ENCODE results near the gene LRFN5. TPM values are rescaled to one million over a fixed set of nuclear protein-coding genes. Genes with fewer than 3 reads are reported as not detected.
"Not testable (repeated sequence)": the region's sequence is repeated elsewhere in the genome, so short reads cannot be mapped to it uniquely, and the experiment has no call there.

The LRFN5 gene
- total RNA-seq, 2 donors from 2014 or later, result not detected

- Mint-ChIP-seq H3K9me3 (peaks cover 3% of the 10 kb centered on the region), H3K27me3 (no peaks in the 10 kb centered on the region), H3K27ac (no peak overlapping the region), H3K4me3 (no peak overlapping the region), H3K36me3 (ENCODE audit: low read depth) (no peaks in the 10 kb centered on the region), H3K4me1 (no peaks in the 10 kb centered on the region)
- no peak for ATAC-seq (replicated peaks)
These were observed 56.8 kb downstream of the LRFN5 start for GRCh38 chr14:41663473-41663850.

GRCh38 chr14:41666301-41666700 lies 59.6 kb downstream of the LRFN5 start:
- Mint-ChIP-seq H3K27ac (no peak overlapping the region), H3K4me3 (no peak overlapping the region), H3K27me3 (no peaks in the 10 kb centered on the region), H3K9me3 (no peaks in the 10 kb centered on the region), H3K4me1 (no peaks in the 10 kb centered on the region), H3K36me3 (ENCODE audit: low read depth) (no peaks in the 10 kb centered on the region)
- ATAC-seq (replicated peaks), result no peak

DNA sequence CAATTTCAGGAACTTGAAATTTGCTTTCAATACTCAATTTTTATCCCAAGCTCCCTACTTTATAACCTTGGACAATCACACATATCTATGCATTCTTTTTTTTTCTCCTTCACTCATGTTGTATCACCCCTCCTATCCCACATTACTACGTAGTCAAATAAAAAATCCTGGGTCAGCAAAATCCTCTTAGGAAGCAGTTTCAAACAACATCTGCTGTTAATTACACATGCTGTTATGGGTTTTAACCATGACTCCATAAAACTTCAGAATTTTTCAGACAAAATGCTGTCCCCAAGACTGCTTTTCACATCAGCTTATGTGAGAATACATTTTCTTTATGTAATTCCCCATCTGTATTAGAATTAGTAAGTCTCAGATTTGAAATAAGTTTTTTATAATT lies 61.7 kb downstream of the LRFN5 start:
- Mint-ChIP-seq H3K36me3 (ENCODE audit: low read depth) (no peaks in the 10 kb centered on the region), H3K4me3 (no peak overlapping the region), H3K27me3 (no peaks in the 10 kb centered on the region), H3K4me1 (no peaks in the 10 kb centered on the region), H3K27ac (no peak overlapping the region), H3K9me3 (no peaks in the 10 kb centered on the region)
- no peak for ATAC-seq (replicated peaks)

- not testable (repeated sequence) for H3K9me3 Mint-ChIP-seq; H3K4me3 Mint-ChIP-seq; H3K4me1 Mint-ChIP-seq; H3K36me3 Mint-ChIP-seq (ENCODE audit: low read depth); H3K27ac Mint-ChIP-seq; ATAC-seq (replicated peaks); H3K27me3 Mint-ChIP-seq
These were observed 66.9 kb downstream of the LRFN5 start for GRCh38 chr14:41673601-41674000.

- H3K4me3 Mint-ChIP-seq; H3K4me1 Mint-ChIP-seq; H3K27ac Mint-ChIP-seq; ATAC-seq (replicated peaks); H3K36me3 Mint-ChIP-seq (ENCODE audit: low read depth); H3K9me3 Mint-ChIP-seq; H3K27me3 Mint-ChIP-seq: not testable (repeated sequence)
These were observed 67.9 kb downstream of the LRFN5 start for GRCh38 chr14:41674511-41674971.

DNA sequence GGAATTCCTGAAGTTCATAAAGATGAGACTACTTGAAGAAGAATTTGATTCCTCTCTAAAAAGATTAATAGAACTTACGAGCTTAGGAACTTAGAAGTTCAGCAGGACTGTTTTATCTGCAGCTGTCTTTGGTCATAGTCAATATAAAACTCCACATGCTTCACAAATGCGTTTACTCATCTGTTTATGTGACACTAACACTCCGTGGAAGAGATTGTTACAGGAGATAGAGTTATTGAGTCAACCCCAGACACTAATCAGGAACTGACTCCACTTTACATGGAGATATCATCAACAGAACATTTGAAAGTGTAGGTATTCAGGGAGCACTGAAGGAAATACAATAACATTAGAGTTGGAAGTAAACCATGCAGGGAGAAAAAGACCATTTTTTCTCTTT lies 92.8 kb downstream of the LRFN5 start:
- Mint-ChIP-seq H3K27me3 (no peaks in the 10 kb centered on the region), H3K4me1 (no peaks in the 10 kb centered on the region), H3K9me3 (no peaks in the 10 kb centered on the region), H3K36me3 (ENCODE audit: low read depth) (no peaks in the 10 kb centered on the region), H3K4me3 (no peak overlapping the region), H3K27ac (no peak overlapping the region)
- no peak for ATAC-seq (replicated peaks)

DNA sequence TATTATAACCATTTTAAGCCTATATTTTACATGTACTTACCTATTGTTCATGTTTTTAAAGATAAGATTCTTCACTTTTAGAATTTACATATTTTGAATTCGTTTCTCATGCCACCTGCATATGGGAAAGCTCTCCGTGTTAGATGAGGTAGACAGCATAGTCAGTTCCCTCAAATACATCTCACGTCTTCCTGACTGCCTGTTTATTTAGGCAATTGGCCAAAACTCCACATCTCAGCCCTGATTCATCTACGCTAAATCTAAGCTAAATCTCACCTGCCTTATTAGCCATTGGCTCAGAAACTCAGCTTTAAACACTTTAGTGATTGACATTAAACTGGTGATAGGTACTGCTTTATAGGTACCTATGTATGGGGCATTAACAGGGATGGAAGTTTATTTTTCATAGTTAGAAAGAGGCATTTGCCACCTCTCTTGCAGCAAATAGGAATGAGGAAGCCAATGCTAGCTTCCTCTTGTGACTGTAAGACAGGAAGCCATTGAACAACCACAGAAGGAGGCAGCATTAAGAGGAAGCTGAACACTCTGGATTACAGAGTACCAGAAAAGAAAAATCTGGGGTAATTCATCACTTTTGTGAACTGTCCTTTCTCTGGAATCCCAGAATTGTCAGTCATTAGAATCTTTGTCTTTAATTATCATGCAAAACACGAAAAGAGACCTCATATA lies 111.9 kb downstream of the LRFN5 start:
- Mint-ChIP-seq H3K36me3 (ENCODE audit: low read depth) (no peaks in the 10 kb centered on the region), H3K27ac (no peak overlapping the region), H3K4me1 (peaks cover 5% of the 10 kb centered on the region), H3K27me3 (no peaks in the 10 kb centered on the region), H3K4me3 (no peak overlapping the region), H3K9me3 (no peaks in the 10 kb centered on the region)
- ATAC-seq (replicated peaks), result no peak

- H3K36me3 Mint-ChIP-seq (ENCODE audit: low read depth), result no peaks in the 10 kb centered on the region
- H3K27ac Mint-ChIP-seq, result no peak overlapping the region
- peaks cover 3% of the 10 kb centered on the region for H3K27me3 Mint-ChIP-seq
- H3K9me3 Mint-ChIP-seq, result no peaks in the 10 kb centered on the region
- no peak overlapping the region for H3K4me3 Mint-ChIP-seq
- H3K4me1 Mint-ChIP-seq, result no peaks in the 10 kb centered on the region
- no peak for ATAC-seq (replicated peaks)
These were observed 132.5 kb downstream of the LRFN5 start for GRCh38 chr14:41739203-41739602.

DNA sequence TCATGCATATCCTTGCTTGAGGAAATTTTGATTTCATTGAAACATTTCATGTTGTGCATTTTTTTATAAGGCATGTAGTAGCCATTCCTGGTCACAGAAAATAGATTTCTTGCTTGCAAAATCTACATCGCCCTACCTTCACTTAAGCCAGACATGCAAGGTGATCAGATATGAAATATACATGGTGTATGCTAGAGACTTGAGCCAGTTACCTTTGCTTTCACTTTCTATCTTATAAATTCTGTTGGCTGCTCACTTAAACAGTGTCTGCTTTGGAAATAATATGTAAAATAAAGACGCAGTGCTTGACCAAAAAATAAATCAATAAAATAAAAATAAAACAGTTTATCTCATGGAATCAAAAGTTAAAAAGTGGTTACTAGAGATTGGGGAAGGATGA lies 136.5 kb downstream of the LRFN5 start:
- Mint-ChIP-seq H3K27ac (no peak overlapping the region), H3K36me3 (ENCODE audit: low read depth) (no peaks in the 10 kb centered on the region), H3K9me3 (no peaks in the 10 kb centered on the region), H3K27me3 (no peaks in the 10 kb centered on the region), H3K4me1 (no peaks in the 10 kb centered on the region), H3K4me3 (peak overlapping the region; percentile 27)
- no peak for ATAC-seq (replicated peaks)

DNA sequence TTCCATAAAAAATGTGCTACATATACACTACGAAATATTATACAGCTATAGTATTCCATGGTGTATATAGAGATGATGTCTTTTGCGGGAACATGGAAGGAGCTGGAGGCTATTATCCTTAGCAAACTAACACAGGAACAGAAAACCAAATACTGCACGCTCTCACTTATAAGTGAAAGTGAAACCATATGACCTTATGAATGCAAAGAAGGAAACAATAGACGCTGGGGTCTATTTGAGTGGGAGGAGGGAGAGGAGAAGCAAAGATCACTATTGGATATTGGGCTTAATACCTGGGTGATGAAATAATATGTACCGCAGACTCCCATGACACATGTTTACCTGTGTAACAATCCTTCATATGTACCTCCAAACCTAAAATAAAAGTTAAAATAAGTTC lies 142.8 kb downstream of the LRFN5 start:
- H3K4me3 Mint-ChIP-seq, result peak overlapping the region; percentile 75
- H3K9me3 Mint-ChIP-seq, result no peaks in the 10 kb centered on the region
- H3K27me3 Mint-ChIP-seq, result no peaks in the 10 kb centered on the region
- peaks cover 7% of the 10 kb centered on the region for H3K4me1 Mint-ChIP-seq
- peak; percentile 66 for ATAC-seq (replicated peaks)
- no peaks in the 10 kb centered on the region for H3K36me3 Mint-ChIP-seq (ENCODE audit: low read depth)
- H3K27ac Mint-ChIP-seq, result peak overlapping the region; percentile 65

GRCh38 chr14:41750575-41750974 lies 143.9 kb downstream of the LRFN5 start:
- ATAC-seq (replicated peaks); H3K4me1 Mint-ChIP-seq; H3K27me3 Mint-ChIP-seq; H3K4me3 Mint-ChIP-seq; H3K9me3 Mint-ChIP-seq; H3K36me3 Mint-ChIP-seq (ENCODE audit: low read depth); H3K27ac Mint-ChIP-seq: not testable (repeated sequence)

GRCh38 chr14:41758011-41758665 lies 151.5 kb downstream of the LRFN5 start:
- Mint-ChIP-seq H3K27ac (no peak overlapping the region), H3K9me3 (no peaks in the 10 kb centered on the region), H3K36me3 (ENCODE audit: low read depth) (no peaks in the 10 kb centered on the region), H3K4me1 (no peaks in the 10 kb centered on the region), H3K4me3 (no peak overlapping the region), H3K27me3 (no peaks in the 10 kb centered on the region)
- ATAC-seq (replicated peaks), result no peak

DNA sequence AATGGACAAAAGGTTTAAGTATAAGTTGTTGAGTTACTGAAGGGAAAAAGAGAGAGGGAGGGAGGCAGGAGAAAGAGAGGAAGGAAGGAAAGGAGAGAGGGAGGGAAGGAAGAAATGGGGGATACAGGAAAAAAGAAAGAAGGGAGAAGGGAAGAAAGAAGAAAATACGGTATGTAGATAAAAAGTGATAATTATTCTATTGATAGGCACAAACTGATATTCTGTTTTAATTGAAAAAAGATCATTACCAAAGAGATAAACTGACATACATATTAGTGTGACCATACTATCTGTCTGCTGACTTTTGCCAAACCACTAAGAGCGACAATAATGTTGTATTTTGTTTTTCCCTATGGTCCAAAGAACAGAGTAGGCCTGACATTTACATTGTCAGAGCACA lies 154.5 kb downstream of the LRFN5 start:
- no peaks in the 10 kb centered on the region for H3K4me1 Mint-ChIP-seq
- no peak for ATAC-seq (replicated peaks)
- H3K27me3 Mint-ChIP-seq, result no peaks in the 10 kb centered on the region
- no peaks in the 10 kb centered on the region for H3K36me3 Mint-ChIP-seq (ENCODE audit: low read depth)
- H3K4me3 Mint-ChIP-seq, result no peak overlapping the region
- no peak overlapping the region for H3K27ac Mint-ChIP-seq
- H3K9me3 Mint-ChIP-seq, result no peaks in the 10 kb centered on the region

DNA sequence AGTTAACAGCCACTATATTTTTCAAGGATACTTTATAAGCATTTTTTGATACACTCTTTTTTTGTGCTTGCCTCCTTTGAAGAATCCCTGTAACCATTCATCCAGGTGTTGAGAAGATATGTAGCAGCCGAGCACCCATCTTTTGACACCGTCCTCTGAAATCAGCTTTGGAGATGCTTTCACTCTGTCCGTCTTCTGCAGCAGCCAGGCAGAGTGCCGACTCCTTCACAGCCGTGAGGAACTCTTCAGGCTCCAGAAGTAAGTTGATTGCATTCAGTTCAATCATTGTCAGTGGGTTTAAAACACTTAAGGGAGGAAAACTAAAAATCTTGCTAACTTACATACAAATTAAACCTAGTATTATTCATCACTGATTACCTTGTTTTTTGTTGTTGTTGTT lies 160.1 kb downstream of the LRFN5 start:
- Mint-ChIP-seq H3K9me3 (no peaks in the 10 kb centered on the region), H3K4me1 (no peaks in the 10 kb centered on the region), H3K27ac (no peak overlapping the region), H3K27me3 (no peaks in the 10 kb centered on the region), H3K4me3 (no peak overlapping the region), H3K36me3 (ENCODE audit: low read depth) (no peaks in the 10 kb centered on the region)
- ATAC-seq (replicated peaks), result no peak

GRCh38 chr14:41773536-41774279 lies 167.0 kb downstream of the LRFN5 start:
- no peak for ATAC-seq (replicated peaks)
- H3K9me3 Mint-ChIP-seq, result no peaks in the 10 kb centered on the region

More at GRCh38 chr14:41773536-41774279, 167.0 kb downstream of the LRFN5 start:
- Mint-ChIP-seq H3K27me3 (no peaks in the 10 kb centered on the region), H3K27ac (no peak overlapping the region), H3K4me3 (no peak overlapping the region), H3K36me3 (ENCODE audit: low read depth) (no peaks in the 10 kb centered on the region), H3K4me1 (no peaks in the 10 kb centered on the region)
